IgD-negative memory B cell (primary cell): Measurements from ENCODE around the gene KCNQ1. TPM values are rescaled to one million over a fixed set of nuclear protein-coding genes. Genes with fewer than 3 reads are reported as not detected.
A peak's percentile ranks its signal among the peaks of the same experiment; 100 is the strongest.

Experiments
- H3K27ac Mint-ChIP-seq, 3 donors: one replicate each; pipeline ENCODE4 v1.8.0; 2020 to 2022; ENCODE audit warnings: mild to moderate bottlenecking in 3 of 3, mixed read lengths in 3 of 3, moderate library complexity in 1 of 3
- H3K27me3 Mint-ChIP-seq: one replicate; pipeline ENCODE4 v1.8.0; 2021; ENCODE audit warnings: mixed read lengths
- H3K36me3 Mint-ChIP-seq: one replicate; pipeline ENCODE4 v1.8.0; 2020; ENCODE audit warnings: mild to moderate bottlenecking, mixed read lengths
- H3K4me1 Mint-ChIP-seq, 3 donors: one replicate each; pipeline ENCODE4 v1.8.0; 2020 to 2022; ENCODE audit warnings: mixed read lengths in 3 of 3, mild to moderate bottlenecking in 1 of 3
- H3K4me3 Mint-ChIP-seq, 4 donors: one replicate each; pipeline ENCODE4 v1.8.0; 2020 to 2022; ENCODE audit warnings: mild to moderate bottlenecking in 4 of 4, mixed read lengths in 4 of 4, moderate library complexity in 3 of 4
- H3K9me3 Mint-ChIP-seq, 3 donors: one replicate each; pipeline ENCODE4 v1.8.0; 2020 to 2021; ENCODE audit warnings: mixed read lengths in 3 of 3, mild to moderate bottlenecking in 1 of 3
- polyA plus RNA-seq: library from polyadenylated mRNA; unstranded; fragments of 300-500 nt; fragmentation: Illumina TruSeq; gene quantifications from one replicate; pipeline ENCODE4 v1.2.3, GENCODE V29; 2021

Gene KCNQ1
- polyA plus RNA-seq, 1 donor from 2014 or later, result 20.5 TPM

- no peaks in the 10 kb centered on the region for H3K9me3 Mint-ChIP-seq
These were observed 70.8 kb downstream of the KCNQ1 start for GRCh38 chr11:2515401-2516275.

DNA sequence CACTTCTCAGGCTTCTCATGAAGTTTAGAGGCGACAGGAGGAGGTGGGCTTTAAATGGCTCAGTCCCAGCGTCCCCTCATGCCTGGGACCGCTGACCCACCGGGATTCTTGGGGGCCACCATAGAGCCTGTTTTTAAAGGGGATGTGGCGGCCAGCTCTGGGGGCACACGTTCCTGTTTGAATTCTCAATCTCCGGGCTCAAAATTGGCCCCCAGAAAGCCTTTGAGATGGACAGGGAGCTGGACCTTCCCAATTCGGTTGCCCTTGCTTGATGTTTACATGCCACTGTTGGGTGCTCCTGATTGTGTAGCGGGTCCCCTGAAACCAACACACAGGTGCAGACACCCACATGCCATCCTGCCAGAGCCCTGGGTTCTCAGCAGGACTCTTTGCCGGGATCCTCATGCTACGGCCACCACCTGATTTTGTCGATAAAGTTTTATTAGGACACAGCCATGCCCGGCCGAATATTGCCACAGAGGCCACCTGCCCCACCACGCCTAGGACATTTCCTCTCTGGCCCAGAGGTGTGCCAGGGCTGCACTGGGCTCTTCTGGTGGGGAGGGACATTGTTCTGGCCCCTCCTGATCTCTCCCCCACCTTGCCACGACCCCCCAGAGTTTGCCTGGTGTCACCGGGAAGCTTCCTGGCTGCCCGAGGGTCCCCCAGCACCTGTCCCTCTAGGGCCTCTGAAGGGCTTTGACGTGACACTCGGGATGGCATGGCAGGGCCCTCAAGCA, 71.6 kb downstream of the KCNQ1 start:
- Mint-ChIP-seq H3K27me3 (no peaks in the 10 kb centered on the region), H3K9me3 (no peaks in the 10 kb centered on the region), H3K4me1 (peaks cover 0 to 4% (median 3%) of the 10 kb centered on the region in 3 donors), H3K36me3 (no peaks in the 10 kb centered on the region), H3K4me3 (no peak overlapping the region), H3K27ac (no peak overlapping the region)

More at GRCh38 chr11:2515401-2516275, 70.8 kb downstream of the KCNQ1 start:
- Mint-ChIP-seq H3K4me1 (peaks cover 3 to 4% (median 4%) of the 10 kb centered on the region in 3 donors), H3K27me3 (no peaks in the 10 kb centered on the region), H3K27ac (no peak overlapping the region), H3K36me3 (no peaks in the 10 kb centered on the region), H3K4me3 (no peak overlapping the region)

DNA sequence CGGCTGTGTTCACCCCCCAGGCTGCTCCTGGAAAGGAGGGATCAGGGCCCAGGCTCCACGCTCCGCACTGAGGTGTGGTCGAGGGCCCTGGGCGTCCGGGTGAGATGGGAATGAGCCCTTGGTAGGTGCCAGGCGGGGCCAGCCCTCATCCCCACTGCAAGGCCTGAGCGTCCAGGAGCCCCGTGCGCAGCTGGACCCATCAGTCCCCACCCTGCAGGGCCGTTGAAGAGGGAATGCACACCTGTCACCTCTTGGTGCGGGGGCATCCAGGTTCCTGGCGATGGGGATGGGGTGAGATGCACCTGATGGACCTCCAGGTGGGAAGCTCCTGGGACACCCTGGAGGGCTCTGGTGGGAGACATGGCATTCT, 72.2 kb downstream of the KCNQ1 start:
- H3K4me1 Mint-ChIP-seq, result peaks cover 0 to 4% (median 3%) of the 10 kb centered on the region in 3 donors
- H3K4me3 Mint-ChIP-seq, result no peak overlapping the region
- H3K27me3 Mint-ChIP-seq, result no peaks in the 10 kb centered on the region
- no peaks in the 10 kb centered on the region for H3K9me3 Mint-ChIP-seq
- H3K27ac Mint-ChIP-seq, result no peak overlapping the region
- no peaks in the 10 kb centered on the region for H3K36me3 Mint-ChIP-seq

DNA sequence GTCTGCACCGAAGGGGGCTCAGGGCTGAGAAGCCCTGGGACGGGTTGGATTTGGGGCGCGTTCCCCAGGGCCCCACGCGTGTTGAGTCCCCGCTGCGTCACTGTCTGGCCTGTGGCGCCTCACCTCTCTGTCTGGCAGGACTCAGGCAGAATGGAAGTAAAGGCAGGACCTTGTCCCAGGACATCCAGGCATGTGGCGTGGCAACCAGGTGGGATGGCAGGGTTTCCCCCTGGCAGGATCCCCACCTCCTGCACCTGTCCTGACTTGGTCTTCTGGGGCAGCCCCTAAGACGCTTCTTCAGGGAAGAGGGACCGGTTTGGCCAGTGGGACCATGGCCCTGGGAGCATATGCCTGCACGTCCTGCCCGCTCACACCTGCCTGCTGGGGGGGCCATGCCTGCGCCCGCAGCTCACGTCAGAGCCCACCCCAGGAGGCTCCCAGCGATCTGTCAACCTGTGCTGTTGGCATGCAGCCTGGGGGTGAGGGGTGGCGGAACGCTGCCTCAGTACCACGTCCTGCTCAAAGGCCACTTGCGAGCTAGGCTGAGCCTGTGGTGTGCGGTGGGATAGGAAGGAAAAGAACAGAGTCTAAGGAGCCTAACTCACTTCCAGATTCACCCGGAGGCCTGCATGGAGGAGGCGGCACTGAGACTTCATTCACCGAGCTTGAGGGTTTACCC, 72.7 kb downstream of the KCNQ1 start:
- Mint-ChIP-seq H3K27me3 (no peaks in the 10 kb centered on the region), H3K36me3 (no peaks in the 10 kb centered on the region), H3K4me3 (no peak overlapping the region), H3K27ac (peak overlapping the region in 1 of 3 donors; percentile 57), H3K4me1 (peaks cover 0 to 4% (median 3%) of the 10 kb centered on the region in 3 donors), H3K9me3 (no peaks in the 10 kb centered on the region)

GRCh38 chr11:2518111-2518982, 73.5 kb downstream of the KCNQ1 start:
- H3K9me3 Mint-ChIP-seq, result no peaks in the 10 kb centered on the region
- no peaks in the 10 kb centered on the region for H3K36me3 Mint-ChIP-seq
- H3K4me3 Mint-ChIP-seq, result peak overlapping the region in 1 of 4 donors; percentile 51
- H3K27ac Mint-ChIP-seq, result peak overlapping the region in 1 of 3 donors; percentile 57
- peaks cover 0 to 4% (median 3%) of the 10 kb centered on the region in 3 donors for H3K4me1 Mint-ChIP-seq
- H3K27me3 Mint-ChIP-seq, result no peaks in the 10 kb centered on the region

DNA sequence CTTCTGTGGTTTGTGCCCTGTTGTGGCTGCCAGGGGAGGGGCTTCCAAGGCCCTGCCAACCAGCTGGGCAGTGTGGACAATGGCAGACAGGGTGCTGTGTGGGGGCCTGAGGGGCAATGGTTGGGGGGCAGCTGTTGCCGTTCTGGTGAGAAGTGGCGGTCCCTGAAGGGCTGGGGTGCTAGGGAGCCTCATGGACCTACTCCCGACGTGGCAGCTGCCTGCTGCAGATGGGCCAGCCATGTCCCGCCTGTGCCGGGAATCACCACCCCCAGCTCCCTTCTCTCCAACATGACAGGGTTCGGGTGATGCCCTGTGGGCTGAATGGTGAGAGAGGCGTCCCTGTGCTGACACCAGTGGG, 74.2 kb downstream of the KCNQ1 start:
- H3K9me3 Mint-ChIP-seq, result no peaks in the 10 kb centered on the region
- peak overlapping the region in 1 of 4 donors; percentile 51 for H3K4me3 Mint-ChIP-seq
- H3K36me3 Mint-ChIP-seq, result peaks cover 2% of the 10 kb centered on the region
- H3K27me3 Mint-ChIP-seq, result no peaks in the 10 kb centered on the region
- H3K27ac Mint-ChIP-seq, result peak overlapping the region in 1 of 3 donors; percentile 85
- peaks cover 0 to 6% (median 3%) of the 10 kb centered on the region in 3 donors for H3K4me1 Mint-ChIP-seq

GRCh38 chr11:2519517-2519861, 74.7 kb downstream of the KCNQ1 start:
- H3K4me1 Mint-ChIP-seq, result peaks cover 0 to 6% (median 4%) of the 10 kb centered on the region in 3 donors
- peaks cover 2% of the 10 kb centered on the region for H3K36me3 Mint-ChIP-seq
- no peaks in the 10 kb centered on the region for H3K27me3 Mint-ChIP-seq
- H3K4me3 Mint-ChIP-seq, result no peak overlapping the region
- no peaks in the 10 kb centered on the region for H3K9me3 Mint-ChIP-seq
- H3K27ac Mint-ChIP-seq, result peak overlapping the region in 1 of 3 donors; percentile 85

DNA sequence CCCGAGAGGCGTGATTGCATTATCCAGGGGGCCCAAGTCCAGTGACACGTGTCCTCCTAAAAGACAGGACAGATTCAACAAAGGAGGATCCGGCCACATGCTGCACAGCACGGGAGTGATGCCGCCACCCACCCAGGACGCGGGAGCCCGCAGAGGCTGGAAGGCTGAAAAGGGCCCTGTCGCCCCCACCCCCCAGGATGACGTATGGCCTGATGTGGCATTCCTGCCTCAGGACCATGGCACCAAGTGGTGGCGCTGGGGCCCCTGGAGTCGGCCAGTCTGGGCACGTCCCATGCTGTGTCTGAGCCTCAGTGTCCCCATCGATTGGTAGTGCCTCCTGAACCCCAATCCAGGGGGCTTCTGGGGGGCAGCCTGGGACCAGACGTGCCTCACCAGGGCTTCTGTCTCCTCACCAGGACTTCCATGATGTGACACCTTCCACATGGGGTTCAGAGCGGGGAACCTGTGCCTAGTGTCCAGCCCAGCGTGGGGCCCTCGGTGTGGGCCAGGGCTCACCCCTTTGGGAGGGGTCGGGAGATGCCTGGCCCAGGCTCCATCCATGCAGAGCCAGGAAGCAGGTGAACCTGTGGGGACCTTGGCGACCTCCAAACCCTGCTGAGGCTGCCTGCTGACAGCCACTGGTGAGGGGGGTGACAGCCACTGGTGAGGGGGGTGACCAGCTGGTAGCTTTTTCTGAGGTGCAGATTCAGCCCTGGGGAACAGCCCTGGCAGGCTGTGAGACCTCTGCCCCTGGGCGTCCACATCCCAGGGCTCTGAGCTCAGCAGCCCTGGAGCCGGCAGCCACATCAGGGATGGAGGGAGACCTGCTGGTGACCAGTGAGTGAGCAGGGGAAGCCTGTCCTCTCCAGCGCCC, 75.3 kb downstream of the KCNQ1 start:
- no peak overlapping the region for H3K4me3 Mint-ChIP-seq
- peaks cover 2% of the 10 kb centered on the region for H3K36me3 Mint-ChIP-seq
- H3K27me3 Mint-ChIP-seq, result no peaks in the 10 kb centered on the region
- peaks cover 5 to 12% (median 8%) of the 10 kb centered on the region in 3 donors for H3K4me1 Mint-ChIP-seq
- H3K27ac Mint-ChIP-seq, result peak overlapping the region in 1 of 3 donors; percentile 60
- H3K9me3 Mint-ChIP-seq, result no peaks in the 10 kb centered on the region

- peaks cover 2% of the 10 kb centered on the region for H3K36me3 Mint-ChIP-seq
- H3K27me3 Mint-ChIP-seq, result no peaks in the 10 kb centered on the region
- H3K9me3 Mint-ChIP-seq, result no peaks in the 10 kb centered on the region
- no peak overlapping the region for H3K4me3 Mint-ChIP-seq
- peak overlapping the region in 1 of 3 donors; percentile 60 for H3K27ac Mint-ChIP-seq
- peaks cover 10 to 17% (median 12%) of the 10 kb centered on the region in 3 donors for H3K4me1 Mint-ChIP-seq
These were observed 75.9 kb downstream of the KCNQ1 start for GRCh38 chr11:2520736-2521035.

DNA sequence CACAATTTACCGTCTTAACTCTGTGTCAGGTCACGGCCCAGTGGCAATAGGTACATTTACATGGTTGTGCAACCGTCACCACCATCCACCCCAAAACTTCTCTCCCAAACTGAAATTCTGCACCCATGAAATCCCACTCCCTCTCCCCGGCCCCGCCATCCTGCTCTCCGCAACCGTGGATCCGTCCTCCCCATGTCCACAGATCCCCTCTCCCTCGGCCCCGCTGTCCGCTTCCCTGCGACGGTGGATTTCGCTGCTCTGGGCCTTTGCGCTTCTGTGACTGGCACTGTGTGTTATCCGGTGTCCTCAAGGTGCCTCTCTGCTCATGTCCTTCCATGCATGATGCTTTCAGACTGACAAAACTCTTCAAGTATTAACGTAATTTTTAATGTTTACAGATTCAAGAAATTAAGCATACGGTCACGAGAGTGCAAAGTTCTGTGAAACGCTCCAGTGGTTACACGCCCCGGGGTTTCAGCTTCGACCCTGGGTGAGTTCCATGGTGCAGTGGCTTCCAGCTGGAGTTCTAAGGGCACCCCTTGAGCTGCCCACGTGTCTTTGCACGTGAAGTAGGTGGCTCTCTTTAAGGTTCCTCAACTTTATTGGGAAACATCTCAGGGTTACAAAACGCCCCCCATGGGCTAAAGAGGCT, 76.4 kb downstream of the KCNQ1 start:
- Mint-ChIP-seq H3K27me3 (no peaks in the 10 kb centered on the region), H3K27ac (peak overlapping the region in 2 of 3 donors; percentile 46 to 60), H3K9me3 (no peaks in the 10 kb centered on the region), H3K36me3 (peaks cover 2% of the 10 kb centered on the region), H3K4me3 (no peak overlapping the region), H3K4me1 (peaks cover 10 to 23% (median 17%) of the 10 kb centered on the region in 3 donors)

GRCh38 chr11:2521733-2522630, 77.2 kb downstream of the KCNQ1 start:
- no peak overlapping the region for H3K4me3 Mint-ChIP-seq
- no peaks in the 10 kb centered on the region for H3K27me3 Mint-ChIP-seq
- H3K9me3 Mint-ChIP-seq, result no peaks in the 10 kb centered on the region
- peaks cover 13 to 29% (median 20%) of the 10 kb centered on the region in 3 donors for H3K4me1 Mint-ChIP-seq
- peaks cover 2% of the 10 kb centered on the region for H3K36me3 Mint-ChIP-seq
- H3K27ac Mint-ChIP-seq, result peak overlapping the region in 1 of 3 donors; percentile 5

GRCh38 chr11:2522631-2523255, 77.9 kb downstream of the KCNQ1 start:
- Mint-ChIP-seq H3K4me1 (peaks cover 17 to 36% (median 26%) of the 10 kb centered on the region in 3 donors), H3K9me3 (no peaks in the 10 kb centered on the region), H3K27me3 (no peaks in the 10 kb centered on the region), H3K4me3 (no peak overlapping the region), H3K36me3 (peaks cover 2% of the 10 kb centered on the region), H3K27ac (peak overlapping the region in 1 of 3 donors; percentile 5)
